CD4-positive, alpha-beta T cell treated with Interleukin-12 subunit alpha and Interleukin-12 subunit beta, for 1 hour (primary cell): ENCODE results near the gene KIRREL3.

Source experiments
- DNase-seq: peaks from one replicate; pipeline ENCODE4 v3.0.0-alpha.2; 2020

Gene KIRREL3

GRCh38 chr11:126901783-126902182, 98.8 kb downstream of the KIRREL3 start:
- no peak for DNase-seq

- no peak for DNase-seq
Observed at GRCh38 chr11:126899961-126900748, 100.4 kb downstream of the KIRREL3 start.

GRCh38 chr11:126898802-126899201, 101.8 kb downstream of the KIRREL3 start:
- DNase-seq, result no peak

- DNase-seq, result no peak
Observed at GRCh38 chr11:126897430-126897829, 103.1 kb downstream of the KIRREL3 start.

GRCh38 chr11:126896025-126896424, 104.5 kb downstream of the KIRREL3 start:
- no peak for DNase-seq

- no peak for DNase-seq
Observed at GRCh38 chr11:126893796-126894195, 106.8 kb downstream of the KIRREL3 start.

GRCh38 chr11:126892756-126893155, 107.8 kb downstream of the KIRREL3 start:
- DNase-seq, result no peak

- DNase-seq, result no peak
Observed at GRCh38 chr11:126891556-126892217, 108.9 kb downstream of the KIRREL3 start.

- DNase-seq, result no peak
Observed at GRCh38 chr11:126890561-126890960, 110.0 kb downstream of the KIRREL3 start.

- DNase-seq, result no peak
Observed at GRCh38 chr11:126888115-126888712, 112.4 kb downstream of the KIRREL3 start.

GRCh38 chr11:126886636-126887035, 113.9 kb downstream of the KIRREL3 start:
- no peak for DNase-seq

GRCh38 chr11:126886085-126886484, 114.5 kb downstream of the KIRREL3 start:
- no peak for DNase-seq

GRCh38 chr11:126884594-126884993, 116.0 kb downstream of the KIRREL3 start:
- DNase-seq, result no peak

GRCh38 chr11:126884192-126884591, 116.4 kb downstream of the KIRREL3 start:
- no peak for DNase-seq

GRCh38 chr11:126880872-126881271, 119.7 kb downstream of the KIRREL3 start:
- no peak for DNase-seq

- DNase-seq, result no peak
Observed at GRCh38 chr11:126879516-126879915, 121.1 kb downstream of the KIRREL3 start.

GRCh38 chr11:126878913-126879482, 121.6 kb downstream of the KIRREL3 start:
- DNase-seq, result no peak

GRCh38 chr11:126874831-126875230, 125.7 kb downstream of the KIRREL3 start:
- DNase-seq, result no peak

GRCh38 chr11:126874276-126874675, 126.3 kb downstream of the KIRREL3 start:
- no peak for DNase-seq

- no peak for DNase-seq
Observed at GRCh38 chr11:126871792-126872191, 128.8 kb downstream of the KIRREL3 start.

- no peak for DNase-seq
Observed at GRCh38 chr11:126870021-126870420, 130.5 kb downstream of the KIRREL3 start.

GRCh38 chr11:126868741-126869140, 131.8 kb downstream of the KIRREL3 start:
- DNase-seq, result no peak

GRCh38 chr11:126864934-126865333, 135.6 kb downstream of the KIRREL3 start:
- DNase-seq, result no peak
